Cortex of kidney (tissue), 1 donor: ENCODE data around the gene SSH2.

ENCODE experiments used
- DNase-seq: peaks from one replicate; lab custom pipeline; 2025; lab: John Stamatoyannopoulos, UW

The SSH2 gene

GRCh38 chr17:29778956-29779811, 150.8 kb downstream of the SSH2 start:
- DNase-seq = no peak

DNA sequence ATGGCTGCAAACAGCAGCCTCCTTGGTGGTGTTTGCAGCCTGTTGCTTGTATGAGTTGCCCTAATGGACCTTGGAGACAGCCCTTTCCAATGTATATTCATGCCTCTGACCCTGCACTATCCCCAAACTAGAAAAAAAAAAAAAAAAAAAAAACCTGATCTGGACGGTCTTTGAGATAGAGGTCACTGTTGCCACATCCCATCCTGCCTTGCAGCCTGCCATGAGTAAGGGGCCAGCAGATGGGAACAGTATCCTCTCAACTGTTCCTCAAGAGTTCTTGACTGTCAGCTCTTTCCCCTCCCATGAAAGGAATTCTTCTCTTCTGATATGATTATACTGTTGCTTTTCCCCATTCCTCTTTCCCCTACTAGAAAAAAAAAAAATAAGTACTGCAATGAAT, 152.4 kb downstream of the SSH2 start:
- no peak for DNase-seq

DNA sequence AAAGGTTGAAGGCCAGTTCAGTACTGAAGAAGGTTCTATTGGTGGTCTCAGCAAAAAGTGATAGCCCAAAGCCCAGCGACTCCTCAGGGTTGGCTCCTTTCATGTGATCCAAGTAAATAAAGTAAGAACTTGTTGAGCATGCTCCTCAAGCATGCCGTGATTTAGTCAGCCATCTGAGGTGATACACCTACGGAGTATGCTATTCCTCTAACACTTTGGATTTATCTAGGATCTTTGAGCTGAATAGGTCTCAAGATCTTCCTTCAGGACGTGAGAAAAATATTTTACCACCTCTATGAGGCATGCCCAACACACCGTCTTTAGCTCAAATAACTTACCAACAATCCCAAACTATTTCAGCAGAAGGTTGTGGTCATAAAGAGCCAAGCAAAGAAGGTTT, 154.0 kb downstream of the SSH2 start:
- DNase-seq = no peak

DNA sequence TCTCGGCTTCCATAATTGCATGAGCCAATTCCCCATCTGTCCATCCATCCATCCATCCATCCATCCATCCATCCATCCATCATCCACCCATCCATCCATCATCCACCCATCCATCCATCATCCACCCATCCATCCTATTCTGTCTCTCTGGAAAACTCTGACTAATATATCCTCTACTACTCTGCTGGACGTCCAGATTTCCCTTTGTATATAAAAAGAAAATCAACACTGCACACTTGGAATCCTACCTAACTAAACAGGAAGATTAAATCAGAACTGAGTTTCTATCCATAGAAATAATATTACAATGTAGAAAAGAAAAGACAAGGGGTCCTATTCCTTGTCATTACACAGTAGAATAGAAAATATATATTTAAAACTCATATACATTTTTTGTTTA, 157.0 kb downstream of the SSH2 start:
- no peak for DNase-seq

- no peak for DNase-seq
Measured at GRCh38 chr17:29771546-29771945, 158.5 kb downstream of the SSH2 start.

DNA sequence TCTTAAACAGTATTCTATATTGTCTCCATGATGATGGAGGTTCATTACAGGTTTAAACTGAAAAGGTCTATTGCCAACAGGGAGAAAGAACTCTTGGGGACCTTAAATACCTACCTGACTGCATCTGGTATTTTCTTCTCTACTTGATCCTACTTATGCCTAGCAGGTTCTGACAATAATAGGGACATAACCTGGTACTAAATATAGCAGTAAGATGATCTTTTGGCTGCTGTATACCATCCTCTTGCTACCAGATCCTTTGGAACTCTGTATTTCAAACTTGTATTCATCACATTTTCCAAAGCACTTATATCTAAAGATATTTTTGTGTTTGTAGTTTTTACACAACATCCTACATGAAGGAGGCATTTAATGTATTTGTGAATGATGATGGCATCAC, 160.8 kb downstream of the SSH2 start:
- no peak for DNase-seq

DNA sequence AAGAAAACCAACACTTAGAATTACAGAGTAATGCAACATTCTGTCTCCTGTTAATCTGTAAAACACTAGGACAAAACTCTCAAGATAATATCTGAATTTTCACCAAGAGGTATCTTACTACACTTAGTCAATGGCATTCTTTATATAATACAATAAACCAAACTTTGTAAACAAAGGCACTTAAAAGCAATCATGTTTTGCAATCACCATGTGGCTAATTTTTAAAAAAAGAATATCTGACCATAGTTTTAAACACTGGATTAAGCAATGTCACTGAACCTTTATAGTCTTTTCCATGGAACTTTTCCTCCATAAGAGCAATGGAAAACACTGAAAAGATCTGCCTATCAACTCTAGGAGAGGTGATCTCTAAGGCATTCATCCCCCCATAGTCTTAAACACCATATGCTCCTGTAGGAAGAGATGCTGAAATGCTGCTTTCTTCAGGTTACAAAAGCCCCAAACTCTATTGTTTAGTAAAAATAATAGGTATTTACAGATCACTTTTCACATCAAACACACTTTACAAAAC, 163.2 kb downstream of the SSH2 start:
- DNase-seq = no peak

GRCh38 chr17:29764748-29765147, 165.3 kb downstream of the SSH2 start:
- DNase-seq = no peak

GRCh38 chr17:29764217-29764616, 165.8 kb downstream of the SSH2 start:
- no peak for DNase-seq

DNA sequence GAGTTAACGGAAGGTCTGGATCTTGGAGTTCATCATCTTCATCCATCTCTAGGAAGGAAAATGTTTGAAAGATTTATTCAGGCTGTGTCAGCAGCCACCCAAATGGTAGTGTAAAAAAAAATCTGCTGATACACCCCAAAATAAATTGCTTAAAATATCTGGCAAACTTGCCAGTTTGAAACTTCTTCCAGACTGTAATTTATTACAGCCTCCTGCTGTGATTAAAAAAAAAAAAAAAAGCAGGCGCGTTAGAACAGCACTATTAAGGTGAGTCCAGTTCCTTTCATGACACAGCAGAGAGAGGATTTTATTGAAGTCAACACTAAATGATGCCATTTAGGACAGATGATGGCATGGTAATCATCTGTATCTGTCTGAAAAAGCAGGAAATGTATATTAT, 166.8 kb downstream of the SSH2 start:
- no peak for DNase-seq

GRCh38 chr17:29761040-29761761, 168.8 kb downstream of the SSH2 start:
- no peak for DNase-seq

DNA sequence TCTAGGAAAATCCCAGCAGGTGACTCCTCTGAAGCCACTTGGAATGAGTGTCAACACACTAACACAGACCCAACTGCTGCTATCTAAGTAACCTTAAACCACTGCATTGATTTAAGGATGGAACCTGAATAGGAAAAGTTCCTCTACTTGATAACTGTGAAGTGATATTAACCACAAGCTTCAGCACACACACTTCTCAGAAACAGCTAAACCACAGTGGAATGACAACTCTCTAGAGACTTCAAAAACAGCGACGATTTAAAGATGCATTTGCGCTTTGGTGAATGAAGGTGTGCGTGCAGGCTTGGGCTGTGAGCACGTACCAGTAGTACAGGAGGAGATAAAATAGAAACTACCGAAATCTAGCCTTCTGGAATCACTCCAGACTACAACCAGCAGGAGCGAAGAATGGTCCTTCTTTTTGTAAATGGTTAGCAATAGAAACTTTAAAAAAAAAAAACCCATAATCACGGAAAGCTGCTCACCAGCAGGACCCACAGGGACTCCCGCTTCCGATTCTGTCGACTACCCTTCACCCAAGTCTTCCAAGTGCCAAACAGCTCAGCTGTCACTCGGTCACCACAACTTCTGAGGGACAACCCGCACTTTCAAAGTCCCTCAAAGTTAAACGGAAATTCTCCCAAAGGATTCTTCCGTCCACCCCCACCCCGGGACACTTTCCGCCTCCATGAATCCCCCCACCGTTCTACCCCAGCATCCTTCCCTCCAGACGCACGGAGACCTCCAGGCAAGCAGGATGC, 169.6 kb downstream of the SSH2 start:
- no peak for DNase-seq

- DNase-seq = no peak
Measured at GRCh38 chr17:29758255-29758654, 171.8 kb downstream of the SSH2 start.

- DNase-seq = no peak
Measured at GRCh38 chr17:29757788-29758187, 172.2 kb downstream of the SSH2 start.

- DNase-seq = no peak
Measured at GRCh38 chr17:29753845-29754439, 176.1 kb downstream of the SSH2 start.

- DNase-seq = no peak
Measured at GRCh38 chr17:29749045-29749825, 180.8 kb downstream of the SSH2 start.

DNA sequence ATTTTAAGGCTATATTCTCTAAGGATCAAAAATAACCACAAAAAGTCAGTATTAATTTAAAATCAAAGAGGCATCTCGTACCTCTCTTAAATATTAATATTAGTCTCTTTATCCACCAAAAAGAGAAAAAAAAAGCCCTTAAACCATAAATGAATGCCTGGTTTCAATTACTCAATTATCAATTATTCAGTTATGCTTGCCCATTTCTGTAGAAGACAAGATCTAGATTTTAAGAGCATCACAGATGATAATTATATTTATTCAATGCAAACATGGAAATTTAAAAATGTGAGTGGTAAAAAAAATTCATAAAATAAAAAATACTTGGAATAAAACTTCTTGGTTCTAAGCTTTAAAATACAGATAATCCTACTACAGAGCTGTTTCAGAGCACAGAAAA, 181.6 kb downstream of the SSH2 start:
- DNase-seq = no peak

DNA sequence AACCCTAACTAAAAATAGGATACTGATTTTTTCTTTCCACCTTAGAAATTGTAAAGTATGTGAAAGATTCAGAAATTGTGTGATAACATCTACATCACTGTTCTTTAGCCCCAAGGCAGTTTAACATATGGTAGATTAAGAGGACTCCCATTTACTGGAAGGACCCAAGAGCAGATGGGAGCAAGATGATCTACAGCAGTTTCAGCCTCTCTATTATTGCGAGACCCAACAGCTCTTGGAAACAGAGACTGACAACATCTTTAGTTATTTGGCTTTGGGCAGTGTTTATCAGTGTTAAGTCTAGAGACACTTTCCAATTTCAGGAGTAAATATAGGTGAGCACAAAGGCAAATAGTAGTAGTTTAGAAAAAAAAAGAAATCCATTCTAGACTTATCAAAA, 182.4 kb downstream of the SSH2 start:
- no peak for DNase-seq

- no peak for DNase-seq
Measured at GRCh38 chr17:29746669-29747068, 183.4 kb downstream of the SSH2 start.

DNA sequence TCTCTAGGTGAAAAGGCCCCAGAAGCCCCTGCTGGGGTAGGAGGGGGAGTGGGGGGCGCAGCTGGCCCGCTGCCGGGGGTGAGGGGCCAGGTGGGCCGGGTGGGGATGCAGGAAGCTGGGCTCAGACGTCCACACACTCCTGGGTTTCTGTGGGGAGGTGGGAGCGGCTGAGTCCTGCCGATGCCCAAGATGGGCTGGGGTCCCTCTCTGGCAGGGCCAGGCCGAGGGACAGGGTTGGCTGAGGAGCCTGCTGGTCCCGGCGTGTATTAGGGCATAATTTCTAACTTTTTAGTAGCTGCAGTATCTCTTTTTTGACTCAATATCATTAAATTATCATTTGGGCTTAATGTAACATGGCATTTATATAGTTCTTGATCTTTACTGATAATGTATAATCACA, 185.9 kb downstream of the SSH2 start:
- no peak for DNase-seq

DNA sequence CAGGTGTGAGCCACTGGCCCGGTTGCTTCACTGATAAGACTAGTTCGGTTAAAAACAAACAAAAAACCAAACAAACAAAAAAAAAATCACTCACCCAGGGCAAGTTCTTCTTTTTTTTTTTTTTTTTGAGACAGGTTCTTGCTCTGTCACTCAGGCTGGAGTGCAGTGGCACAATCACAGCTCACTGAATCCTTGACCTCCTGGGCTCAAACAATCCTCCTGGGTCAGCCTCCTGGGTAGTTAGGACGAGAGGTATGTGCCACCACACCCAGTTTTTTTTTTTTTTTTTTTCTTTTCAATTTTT, 187.9 kb downstream of the SSH2 start:
- DNase-seq = no peak

GRCh38 chr17:29740017-29740416, 190.0 kb downstream of the SSH2 start:
- DNase-seq = no peak
